ENCODE measurements around the gene VPS35L.

VPS35L gene

DNA sequence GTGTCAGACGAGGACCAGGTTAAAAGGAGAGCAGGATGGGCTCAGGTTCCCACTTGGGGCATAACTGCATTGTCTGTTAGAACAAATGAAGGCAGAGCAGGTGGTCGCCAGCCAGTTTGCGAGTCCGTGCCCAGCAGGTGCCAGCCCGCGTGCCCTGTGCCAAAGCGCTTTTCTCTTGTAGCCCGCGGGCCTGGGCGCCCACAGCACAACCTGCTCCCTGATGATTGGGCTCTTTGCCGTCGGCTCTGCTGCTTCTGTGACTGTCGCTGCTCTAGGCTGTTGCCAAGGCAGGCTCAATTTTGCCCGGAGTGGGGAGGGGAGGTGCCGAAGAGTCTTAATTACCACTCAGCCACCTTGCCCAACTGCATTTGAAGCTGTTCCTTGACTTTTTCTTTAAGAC is 141.5 kb downstream of the VPS35L start:
- DNase-seq: no peak

DNA sequence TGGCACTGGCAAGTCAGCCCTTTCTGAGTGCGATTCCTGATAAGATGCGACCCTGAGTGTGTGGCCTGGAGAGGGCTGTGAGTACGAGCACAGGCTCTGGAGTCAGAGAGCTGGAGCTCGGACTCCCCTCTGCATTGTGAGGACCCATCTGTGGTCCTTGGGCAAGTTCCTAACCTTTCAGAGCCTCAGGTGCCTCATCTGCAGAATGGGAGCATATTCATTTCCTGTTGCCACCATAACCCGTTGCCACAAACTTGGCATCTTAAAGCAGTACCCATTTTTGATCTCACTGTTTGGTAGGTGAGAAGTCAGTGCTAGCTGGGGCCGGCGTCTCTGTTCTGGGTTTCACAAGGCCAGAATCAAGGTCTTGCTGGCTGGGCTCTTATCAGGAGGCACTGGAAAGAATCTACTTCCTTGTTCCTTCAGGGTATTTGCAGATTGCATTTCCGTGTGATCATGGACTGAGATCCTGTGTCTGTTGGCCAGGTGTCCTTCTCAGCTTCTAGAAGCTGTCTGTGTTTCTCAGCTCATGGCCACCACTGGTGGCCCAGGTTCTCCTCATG is 142.3 kb downstream of the VPS35L start:
- no peak for DNase-seq

DNA sequence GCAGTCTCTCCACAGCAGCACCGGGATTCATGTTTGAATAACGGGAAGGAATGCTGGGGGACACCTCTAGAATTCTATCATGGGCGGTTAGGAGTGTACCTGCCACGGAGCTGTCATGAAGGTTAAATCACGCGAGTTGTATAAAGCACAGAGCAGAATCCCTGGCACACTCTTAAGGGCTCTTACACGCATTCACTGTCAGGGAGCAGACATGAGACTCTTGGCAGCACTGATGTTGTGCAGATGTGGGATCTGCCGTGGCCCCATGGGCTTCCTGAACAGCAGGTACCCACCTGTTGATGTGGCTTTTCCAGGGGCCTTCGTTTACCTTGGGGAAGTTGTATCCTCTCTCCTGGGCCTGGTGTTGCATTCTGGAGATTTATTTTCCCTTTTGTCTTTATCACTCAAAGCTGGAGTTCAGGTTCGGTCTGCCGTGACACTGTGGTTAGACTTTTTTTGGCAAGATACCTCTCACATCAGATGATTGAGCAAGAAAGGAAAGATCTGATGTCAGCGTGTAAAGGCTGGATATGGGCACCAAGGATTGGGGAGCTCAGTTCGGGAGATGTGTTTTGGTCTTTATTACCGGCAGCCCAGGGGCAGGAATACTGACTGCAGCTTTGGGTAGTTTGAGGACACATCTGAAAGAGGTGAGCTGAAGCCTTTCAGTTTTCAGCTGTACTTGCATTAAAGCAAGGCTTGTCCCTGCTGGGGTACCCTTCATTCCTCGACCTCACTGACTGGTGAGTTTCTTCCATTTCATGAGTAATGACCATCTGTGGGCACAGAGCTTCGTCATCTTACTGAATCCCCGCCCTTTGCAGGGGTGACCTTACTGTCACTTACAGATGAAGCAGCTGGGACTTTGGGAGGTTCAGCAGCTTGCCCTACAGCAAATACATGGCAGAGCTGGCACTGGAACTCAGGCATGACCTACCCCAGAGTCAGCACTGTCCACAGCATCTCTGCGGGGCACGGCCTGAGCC is 143.3 kb downstream of the VPS35L start:
- no peak for DNase-seq

GRCh38 chr16:19699472-19699871 is 144.0 kb downstream of the VPS35L start:
- no peak for DNase-seq

- no peak for DNase-seq
Observed at GRCh38 chr16:19700319-19700781, 144.8 kb downstream of the VPS35L start.

GRCh38 chr16:19701091-19701490 is 145.6 kb downstream of the VPS35L start:
- no peak for DNase-seq

DNA sequence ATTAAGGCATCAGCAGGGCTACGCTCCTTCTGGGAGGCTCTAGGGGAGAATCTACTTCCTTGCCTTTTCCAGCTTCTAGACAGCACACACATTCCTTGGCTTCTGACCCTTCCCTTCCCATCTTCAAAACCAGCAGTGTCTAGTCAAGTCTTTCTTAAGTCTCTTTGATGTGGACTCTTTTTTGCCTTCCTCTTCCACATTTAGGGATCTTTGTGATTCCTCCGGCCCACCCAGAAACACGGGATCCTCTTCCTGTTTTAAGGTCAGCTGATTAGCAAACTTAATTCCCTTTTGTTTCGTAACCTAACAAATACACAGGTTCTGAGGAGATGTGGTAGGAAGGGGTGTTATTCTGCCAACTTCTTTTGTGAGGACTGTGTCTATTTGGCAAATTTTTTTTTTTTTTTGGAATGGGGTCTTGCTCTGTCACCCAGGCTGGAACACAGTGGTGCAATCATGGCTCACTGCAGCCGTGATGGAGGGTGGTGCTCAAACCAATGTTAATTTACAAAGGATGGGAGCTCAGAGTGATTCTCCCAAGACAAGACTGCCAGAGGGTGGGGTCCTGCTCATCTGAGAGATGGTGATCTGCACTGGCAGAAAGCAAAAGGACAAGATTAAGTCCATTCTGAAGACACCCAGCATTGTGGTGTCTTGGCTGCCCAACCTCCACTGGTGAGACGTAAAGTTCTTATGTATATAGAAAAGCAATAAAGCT is 147.8 kb downstream of the VPS35L start:
- no peak for DNase-seq

DNA sequence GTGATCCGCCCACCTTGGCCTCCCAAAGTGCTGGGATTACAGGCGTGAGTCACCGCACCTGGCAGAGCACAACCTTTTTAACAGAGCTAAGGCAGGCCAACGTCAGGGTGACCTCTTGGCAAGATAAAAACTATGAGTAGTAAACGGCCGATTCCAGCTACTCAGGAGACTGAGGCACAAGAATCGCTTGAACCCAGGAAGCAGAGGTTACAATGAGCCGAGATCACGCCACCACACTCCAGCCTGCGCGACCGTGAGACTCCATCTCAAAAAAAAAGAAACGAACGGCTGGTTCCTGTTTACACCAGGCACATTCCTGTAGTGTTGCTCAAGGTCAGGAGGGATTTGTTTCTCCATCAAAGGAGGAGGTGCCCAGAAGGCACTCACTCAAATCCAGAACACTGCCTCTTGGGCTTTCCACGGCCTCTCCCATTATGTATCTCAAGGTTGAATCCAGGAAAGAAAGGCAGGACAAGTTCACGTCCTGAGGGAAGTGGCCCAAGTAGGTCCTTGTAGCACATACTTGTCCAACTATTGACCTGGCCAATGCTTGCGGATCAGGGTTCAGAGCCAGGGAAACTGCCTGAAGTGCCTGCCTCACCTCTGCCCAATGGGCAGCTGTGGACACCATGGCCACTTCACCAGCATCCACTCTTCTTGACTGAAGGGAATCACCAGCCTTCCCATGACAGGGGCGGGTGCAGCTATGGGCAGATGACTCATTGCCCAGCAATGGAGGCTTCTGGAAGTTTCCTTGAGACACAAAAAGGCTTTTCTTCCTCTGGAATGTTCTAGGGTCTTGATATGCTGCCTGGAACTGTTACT is 149.0 kb downstream of the VPS35L start:
- DNase-seq: no peak

DNA sequence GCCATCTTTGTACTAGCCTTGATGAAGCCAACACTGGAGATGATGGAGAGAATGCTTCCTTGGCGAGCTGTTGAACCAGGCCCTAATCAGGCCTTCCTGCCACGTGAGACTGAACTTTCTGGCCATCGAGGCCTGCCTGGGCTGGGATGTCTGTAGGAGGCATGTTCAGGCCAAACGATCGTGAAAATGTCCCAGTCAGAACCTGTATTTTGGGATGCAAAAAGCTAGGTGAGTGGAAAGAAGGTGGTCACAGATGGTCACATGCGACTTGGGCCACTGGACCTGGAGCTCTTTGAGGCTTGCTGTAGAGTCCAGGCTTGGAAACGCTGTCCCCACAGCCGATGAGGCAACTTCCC is 149.6 kb downstream of the VPS35L start:
- no peak for DNase-seq

DNA sequence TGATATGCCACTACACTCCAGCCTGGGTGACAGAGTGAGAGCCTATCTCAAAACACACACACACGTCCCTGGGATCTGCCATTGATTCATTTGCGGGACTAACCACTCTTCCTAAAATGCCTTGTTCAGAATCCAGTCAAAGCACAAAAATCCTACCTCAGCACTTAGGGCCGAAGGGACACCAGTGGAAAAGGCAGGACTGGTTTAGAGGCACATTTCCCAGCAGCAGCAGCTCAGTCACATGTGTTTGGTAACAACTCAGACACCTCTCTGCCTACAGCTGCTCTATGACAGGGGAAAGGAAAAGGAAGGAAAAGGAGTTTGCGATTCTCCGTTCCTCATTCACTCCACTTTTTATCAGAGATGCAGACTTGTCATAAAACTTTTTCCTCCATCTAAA is 150.3 kb downstream of the VPS35L start:
- no peak for DNase-seq

DNA sequence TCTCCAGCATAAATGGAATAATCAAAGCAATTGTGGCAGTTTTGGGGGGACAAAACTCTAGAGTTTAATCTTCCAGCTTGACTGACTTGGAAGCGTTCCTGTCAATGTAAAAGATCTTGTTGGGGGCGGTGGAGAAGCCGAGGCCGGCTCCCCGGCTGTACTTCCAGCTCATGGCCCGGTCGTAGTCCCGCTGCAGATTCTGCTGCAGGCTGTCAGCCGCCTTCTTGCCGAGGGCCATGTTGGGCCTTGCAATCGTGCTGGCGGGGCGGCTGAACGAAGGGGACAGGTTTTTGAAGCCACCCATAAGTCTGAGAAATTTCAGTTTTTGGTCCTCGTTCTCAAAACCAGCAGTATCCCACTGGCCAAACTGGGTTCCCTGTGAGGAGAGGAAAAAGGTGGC is 151.3 kb downstream of the VPS35L start:
- no peak for DNase-seq

DNA sequence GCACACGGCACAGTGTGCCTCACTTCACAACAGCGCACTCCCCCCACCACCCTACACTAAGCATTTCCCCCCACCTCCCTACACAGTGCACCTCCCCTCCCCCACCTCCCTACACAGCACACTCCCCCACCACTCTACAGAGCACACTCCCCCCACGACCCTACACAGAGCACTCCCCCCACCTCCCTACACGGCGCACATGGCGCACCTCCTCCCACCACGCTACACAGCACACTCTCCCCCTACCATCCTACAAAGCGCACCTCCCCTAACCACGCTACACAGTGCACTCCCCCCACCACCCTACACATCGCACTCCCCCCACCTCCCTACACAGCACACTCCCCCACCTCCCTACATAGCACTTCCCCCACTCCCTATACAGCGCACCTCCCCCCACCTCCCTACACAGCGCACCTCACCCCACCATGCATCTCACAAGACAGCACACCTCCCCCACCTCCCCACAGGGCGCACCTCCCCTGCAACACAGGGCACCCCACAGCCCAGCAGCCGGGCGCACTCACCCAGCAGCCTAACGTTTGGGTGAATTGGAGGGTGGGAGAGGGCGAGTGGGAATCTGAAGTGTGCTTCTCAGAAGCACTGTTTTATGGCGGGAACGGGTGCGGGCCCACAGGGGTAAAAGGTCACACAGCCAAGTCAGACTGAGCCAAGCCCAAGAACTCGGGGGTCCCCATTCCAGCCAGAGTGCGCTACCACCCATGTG is 152.2 kb downstream of the VPS35L start:
- DNase-seq: no peak

DNA sequence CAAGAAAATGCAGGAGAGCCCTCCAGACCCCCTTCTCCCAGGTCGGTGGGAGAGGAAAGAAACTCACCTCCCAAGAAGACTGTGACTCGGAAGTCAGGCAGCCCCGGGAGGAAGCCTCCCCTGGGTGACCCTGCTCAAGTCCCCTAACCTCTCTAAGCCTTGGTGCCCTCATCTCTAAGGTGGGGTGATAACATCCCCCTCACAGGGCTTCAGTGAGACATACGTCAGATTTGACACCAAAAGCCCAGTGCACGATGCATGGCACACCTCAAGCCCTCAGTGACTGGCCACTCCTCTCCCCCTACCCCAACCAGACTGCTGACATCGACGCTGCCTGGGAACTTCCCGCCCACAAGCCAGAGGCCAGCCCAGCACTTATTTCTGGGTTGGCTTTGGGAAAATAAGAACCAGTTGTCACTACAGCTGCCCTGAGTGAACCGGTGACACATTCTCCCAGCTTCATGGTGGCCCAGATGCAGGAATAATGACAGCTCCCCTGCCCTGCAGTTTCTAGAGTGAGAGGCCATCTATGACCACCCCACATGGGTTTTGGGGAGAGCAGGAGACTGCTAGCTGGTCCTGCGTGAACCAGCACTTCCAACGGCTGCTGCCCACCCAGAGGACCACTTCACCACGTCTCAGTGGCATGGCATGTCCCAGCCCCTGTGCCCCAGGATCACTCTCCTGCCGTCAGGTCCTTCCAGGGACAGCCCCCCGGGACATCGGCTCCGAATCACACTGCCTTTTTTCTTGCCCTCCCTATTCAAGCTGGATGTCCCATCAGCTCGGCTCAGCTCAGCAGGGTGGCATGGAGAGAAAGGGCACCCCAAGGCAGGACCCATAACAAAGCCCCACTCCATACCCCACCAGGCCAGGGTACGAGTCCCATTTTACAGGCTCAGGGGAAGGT is 153.0 kb downstream of the VPS35L start:
- DNase-seq: no peak

GRCh38 chr16:19709381-19710136 is 154.1 kb downstream of the VPS35L start:
- DNase-seq: no peak

GRCh38 chr16:19710191-19710908 is 154.8 kb downstream of the VPS35L start:
- no peak for DNase-seq

GRCh38 chr16:19710991-19711545 is 155.6 kb downstream of the VPS35L start:
- no peak for DNase-seq

- no peak for DNase-seq
Observed at GRCh38 chr16:19711643-19712042, 156.1 kb downstream of the VPS35L start.

GRCh38 chr16:19712418-19713058 is 157.0 kb downstream of the VPS35L start:
- no peak for DNase-seq

DNA sequence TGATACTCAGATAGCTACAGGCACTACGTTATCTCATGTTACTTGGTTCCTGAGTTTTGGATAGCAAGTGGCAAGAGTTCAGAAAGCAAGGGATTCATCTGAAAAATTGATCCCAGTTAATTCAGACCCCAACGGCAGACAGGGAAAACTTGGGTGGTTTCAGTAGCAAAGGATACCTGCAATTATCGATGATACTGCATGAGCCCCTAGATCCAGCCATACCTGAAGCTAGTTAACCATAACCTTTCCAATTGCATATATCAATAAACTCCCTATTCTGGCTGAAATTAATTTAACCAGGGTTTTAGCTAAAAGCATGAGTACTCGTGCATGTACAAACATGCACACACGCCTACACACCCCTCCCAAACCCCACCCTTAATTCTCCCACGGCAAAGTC is 158.2 kb downstream of the VPS35L start:
- DNase-seq: no peak

Data from activated CD4-positive, alpha-beta T cell treated with anti-CD3 and anti-CD28 coated beads, Interleukin-2, amount 50 U/mL, for 4 hours (primary cell).